H1 (cell line): ENCODE results near the gene FRMPD1. TPM values are rescaled to one million over a fixed set of nuclear protein-coding genes. Genes with fewer than 3 reads are reported as not detected.

ENCODE experiments used
- CTCF ChIA-PET: fragments of 300-600 bp; sonication (Branson Sonifier 250); formaldehyde crosslinking; loops from one replicate; lab custom pipeline; 2021; ENCODE audit not compliant: partially characterized antibody; lab: Charles Lee
- POLR2A ChIA-PET: fragments of 300-600 bp; sonication (Branson Sonifier 250); formaldehyde crosslinking; loops from one replicate; lab custom pipeline; 2021; ENCODE audit warnings: inconsistent platforms; ENCODE audit not compliant: partially characterized antibody; lab: Charles Lee
- DNase-seq, 2 experiments: peaks; one replicate each; pipeline versions ENCODE4 v3.0.0 to v3.0.0-alpha.2; 2010 to 2022; ENCODE audit warnings: low spot score in 2 of 2, low read depth in 1 of 2, mixed read lengths in 1 of 2
- FAIRE-seq: peaks from 2 replicates; lab custom pipeline; 2011; peaks lifted over from hg19 to GRCh38; lab: Jason Lieb, UNC
- H2AFZ ChIP-seq: 2 replicates; pipeline ENCODE4 v1.8.1; 2012; ENCODE audit warnings: low read length, inconsistent platforms
- H2AK5ac ChIP-seq: 2 replicates; pipeline ENCODE4 v1.6.1; 2013; ENCODE audit warnings: low read depth, low read length
- H2BK120ac ChIP-seq: replicated peaks from 2 replicates; pipeline ENCODE3; 2013; ENCODE audit warnings: low read depth, low read length, inconsistent platforms
- H2BK12ac ChIP-seq: 2 replicates; pipeline ENCODE4 v1.6.1; 2013; ENCODE audit warnings: low read depth, low read length
- H2BK15ac ChIP-seq: 2 replicates; pipeline ENCODE4 v1.6.1; 2013; ENCODE audit warnings: low read length
- H2BK20ac ChIP-seq: 2 replicates; pipeline ENCODE4 v1.6.1; 2013; ENCODE audit warnings: low read length
- H2BK5ac ChIP-seq: 2 replicates; pipeline ENCODE4 v1.6.1; 2013; ENCODE audit warnings: low read depth, low read length
- H3K14ac ChIP-seq: 2 replicates; pipeline ENCODE4 v1.6.1; 2013; ENCODE audit warnings: inconsistent platforms; ENCODE audit not compliant: insufficient read length
- H3K18ac ChIP-seq: 2 replicates; pipeline ENCODE4 v1.6.1; 2013; ENCODE audit warnings: low read length; ENCODE audit errors: extremely low read depth
- H3K23ac ChIP-seq: 2 replicates; pipeline ENCODE4 v1.6.1; 2013; ENCODE audit warnings: inconsistent platforms; ENCODE audit not compliant: insufficient read length
- H3K23me2 ChIP-seq: 2 replicates; pipeline ENCODE4 v1.6.1; 2013; ENCODE audit warnings: low read depth, low read length
- H3K27ac ChIP-seq: 2 replicates; pipeline ENCODE4 v1.6.1; 2011; ENCODE audit warnings: low read depth, low read length, inconsistent platforms
- H3K27me3 ChIP-seq, 4 experiments: replicated peaks in 1 of 4; 1 replicate in 1 of 4; 2 replicates in 3 of 4; pipeline versions ENCODE4 v1.6.1 to v1.8.1; 2011 to 2013; ENCODE audit warnings: low read length in 3 of 4, mild to moderate bottlenecking in 3 of 4, inconsistent platforms in 2 of 4, mixed read lengths in 2 of 4, moderate library complexity in 1 of 4; ENCODE audit not compliant: control insufficient read depth in 3 of 4, insufficient read depth in 3 of 4; ENCODE audit errors: extremely low read depth in 1 of 4
- H3K36me3 ChIP-seq, 4 experiments: 2 replicates each; pipeline versions ENCODE4 v1.6.1 to v1.8.1; 2011 to 2013; ENCODE audit warnings: mild to moderate bottlenecking in 4 of 4, low read length in 3 of 4, moderate library complexity in 2 of 4, control low read depth in 1 of 4, inconsistent platforms in 1 of 4; ENCODE audit not compliant: insufficient read depth in 4 of 4, control insufficient read depth in 2 of 4
- H3K4ac ChIP-seq: replicated peaks from 2 replicates; pipeline ENCODE3; 2013; ENCODE audit warnings: low read length, low read depth, mixed read lengths, inconsistent platforms; ENCODE audit not compliant: insufficient read length
- H3K4me1 ChIP-seq, 4 experiments: replicated peaks in 1 of 4; 1 replicate in 1 of 4; 2 replicates in 3 of 4; pipeline versions ENCODE4 v1.6.1 to v1.8.1; 2011 to 2013; ENCODE audit warnings: low read length in 3 of 4, inconsistent platforms in 2 of 4, mixed read lengths in 1 of 4; ENCODE audit not compliant: insufficient read depth in 4 of 4, control insufficient read depth in 3 of 4
- H3K4me2 ChIP-seq, 2 experiments: 2 replicates each; pipeline versions ENCODE4 v1.6.1 to v1.8.1; 2011 to 2013; ENCODE audit warnings: low read depth in 2 of 2, low read length in 2 of 2, control low read depth in 1 of 2, inconsistent platforms in 1 of 2, mild to moderate bottlenecking in 1 of 2; ENCODE audit not compliant: insufficient read depth in 1 of 2
- H3K4me3 ChIP-seq, 4 experiments: fragments of 200-600, 300-600 bp in 1 of 4; sonication (generic), shearing (Covaris generic), sonication (Bioruptor Twin) in 1 of 4; 2 replicates each; pipeline versions ENCODE4 v1.5.1 to v1.8.1; 2011 to 2016; ENCODE audit warnings: low read length in 4 of 4, low read depth in 3 of 4, control low read depth in 2 of 4, inconsistent platforms in 2 of 4, mild to moderate bottlenecking in 2 of 4, mixed read lengths in 1 of 4, moderate library complexity in 1 of 4; ENCODE audit not compliant: insufficient read depth in 2 of 4; ENCODE audit errors: extremely low read depth in 1 of 4
- H3K56ac ChIP-seq: replicated peaks from 2 replicates; pipeline ENCODE3; 2013; ENCODE audit warnings: low read depth, mild to moderate bottlenecking, mixed read lengths, low read length, inconsistent platforms; ENCODE audit not compliant: insufficient read length
- H3K79me1 ChIP-seq: 2 replicates; pipeline ENCODE4 v1.6.1; 2013; ENCODE audit warnings: low read depth, low read length, control low read depth
- H3K79me2 ChIP-seq, 2 experiments: 2 replicates each; pipeline versions ENCODE4 v1.6.1 to v1.8.1; 2012 to 2013; ENCODE audit warnings: low read length in 2 of 2, mild to moderate bottlenecking in 2 of 2, inconsistent platforms in 1 of 2; ENCODE audit not compliant: insufficient read depth in 2 of 2, control insufficient read depth in 1 of 2
- H3K9ac ChIP-seq, 4 experiments: replicated peaks in 1 of 4; 1 replicate in 1 of 4; 2 replicates in 3 of 4; pipeline versions ENCODE4 v1.6.1 to v1.8.1; 2011 to 2013; ENCODE audit warnings: low read depth in 3 of 4, low read length in 3 of 4, control low read depth in 2 of 4, mild to moderate bottlenecking in 2 of 4, moderate library complexity in 2 of 4, inconsistent platforms in 1 of 4; ENCODE audit errors: extremely low read depth in 1 of 4
- H3K9me3 ChIP-seq, 2 experiments: 2 replicates each; pipeline versions ENCODE4 v1.6.1 to v1.8.1; 2012 to 2013; ENCODE audit warnings: mild to moderate bottlenecking in 2 of 2, moderate library complexity in 2 of 2, control low read depth in 1 of 2, inconsistent platforms in 1 of 2, low read depth in 1 of 2, low read length in 1 of 2, mixed read lengths in 1 of 2; ENCODE audit not compliant: insufficient read depth in 2 of 2
- H4K20me1 ChIP-seq, 2 experiments: replicated peaks in 1 of 2; 2 replicates each; pipeline versions ENCODE3 to v1.8.1; 2011 to 2013; ENCODE audit warnings: inconsistent platforms in 2 of 2, low read length in 2 of 2, mild to moderate bottlenecking in 1 of 2; ENCODE audit not compliant: insufficient read depth in 2 of 2, control insufficient read depth in 1 of 2
- H4K5ac ChIP-seq: 2 replicates; pipeline ENCODE4 v1.6.1; 2013; ENCODE audit warnings: low read length, low read depth, mixed read lengths, inconsistent platforms; ENCODE audit not compliant: insufficient read length
- H4K8ac ChIP-seq: 2 replicates; pipeline ENCODE4 v1.8.0; 2013; ENCODE audit warnings: mild to moderate bottlenecking, moderate library complexity, low read length, inconsistent platforms; ENCODE audit not compliant: insufficient read depth; ENCODE audit errors: extremely low read depth
- H4K91ac ChIP-seq: replicated peaks from 2 replicates; pipeline ENCODE3; 2013; ENCODE audit warnings: low read length, mixed read lengths, inconsistent platforms; ENCODE audit not compliant: insufficient read length
- E2F6 ChIP-seq: IDR thresholded peaks from 2 replicates; pipeline ENCODE4 v1.6.1; 2012; ENCODE audit warnings: inconsistent platforms
- GABPA ChIP-seq: IDR thresholded peaks from 2 replicates; pipeline ENCODE4 v1.6.1; 2011; ENCODE audit warnings: mild to moderate bottlenecking, low read length, moderate library complexity, borderline replicate concordance; ENCODE audit not compliant: insufficient read depth
- HDAC6 ChIP-seq: IDR thresholded peaks from one replicate; pipeline ENCODE4 v1.7.1; 2012; ENCODE audit warnings: low read depth, mild to moderate bottlenecking, inconsistent platforms, low read length, moderate library complexity
- POLR2A ChIP-seq, 2 experiments: IDR thresholded peaks; 1 replicate in 1 of 2; 2 replicates in 1 of 2; pipeline ENCODE4 v1.6.1; 2011; ENCODE audit warnings: low read depth in 2 of 2, low read length in 2 of 2, mild to moderate bottlenecking in 2 of 2; ENCODE audit errors: control extremely low read depth in 1 of 2
- RAD21 ChIP-seq, 2 experiments: IDR thresholded peaks in 1 of 2; conservative IDR thresholded peaks in 1 of 2; 2 replicates each; pipeline ENCODE4 v1.6.1; 2011; ENCODE audit warnings: low read depth in 2 of 2, low read length in 2 of 2, improper control_type of control experiment in 1 of 2, inconsistent platforms in 1 of 2, mild to moderate bottlenecking in 1 of 2, moderate library complexity in 1 of 2
- RNF2 ChIP-seq: fragments of 200-900, 300-1000 bp; sonication (generic); IDR thresholded peaks from 2 replicates; pipeline ENCODE4 v1.7.1; 2016; ENCODE audit warnings: borderline replicate concordance, low read depth, mild to moderate bottlenecking, antibody characterized with exemption, low read length; ENCODE audit not compliant: poor library complexity, severe bottlenecking; ENCODE audit errors: missing control alignments
- SIRT6 ChIP-seq: IDR thresholded peaks from one replicate; pipeline ENCODE4 v1.7.1; 2012; ENCODE audit warnings: low read length, inconsistent platforms
- SP2 ChIP-seq: IDR thresholded peaks from 2 replicates; pipeline ENCODE4 v1.6.1; 2012; ENCODE audit warnings: mild to moderate bottlenecking, low read length, inconsistent platforms
- TAF7 ChIP-seq: optimal IDR thresholded peaks from 2 replicates; pipeline ENCODE3; 2011; ENCODE audit warnings: low read depth, mild to moderate bottlenecking, inconsistent platforms, low read length, moderate library complexity, borderline replicate concordance
- TCF12 ChIP-seq: IDR thresholded peaks from 2 replicates; pipeline ENCODE4 v1.6.1; 2011; ENCODE audit warnings: low read depth, mild to moderate bottlenecking, low read length
- WGBS, 2 experiments: shearing (Covaris generic) in 1 of 2; methylation state at CpG; one replicate each; pipeline versions ENCODE4 v1.1.6 to v1.1.7; 2013 to 2015; ENCODE audit warnings: low lambda C conversion rate in 2 of 2, mixed read lengths in 2 of 2, inconsistent platforms in 1 of 2, low coverage in 1 of 2, missing lambda C conversion rate in 1 of 2; ENCODE audit not compliant: insufficient replicate concordance in 2 of 2, insufficient coverage in 1 of 2, insufficient read length in 1 of 2; ENCODE audit errors: extremely low coverage in 1 of 2, missing lambda C conversion rate in 1 of 2; 5-methylcytosine and 5-hydroxymethylcytosine counted together
- polyA plus RNA-seq, 7 experiments: library from polyadenylated mRNA; depleted of rRNA in 3 of 7; stranded (reverse) in 5 of 7; unstranded in 2 of 7; fragments of >200 nt in 5 of 7; fragments of 200-250 nt in 2 of 7; gene quantifications; 1 replicate in 5 of 7; 2 replicates in 1 of 7; 4 replicates in 1 of 7; pipeline versions ENCODE4 v1.2.1 to v1.2.3, GENCODE V29; 2011 to 2013; ENCODE audit warnings: missing spikeins in 2 of 7, mixed read lengths in 2 of 7
- total RNA-seq: library from RNA; stranded (reverse); fragmentation: NEBNext Ultra II Directional; extraction: Animal tissue kit (Norgen Biotek cat#: 25700); gene quantifications from 2 replicates; pipeline ENCODE4 v1.2.1, GENCODE V29; 2021

FRMPD1 gene
- total and polyA plus RNA-seq, 2 of the 8 experiments (the other 6 are each of a cell fraction or from before 2014, with no cell fraction given) = 0.27 to 0.32 TPM

- CTCF ChIA-PET = no interaction called here
- TF ChIP-seq TAF7 (no peak), TCF12 (no peak), GABPA (no peak), SIRT6 (no peak), SP2 (no peak), E2F6 (no peak), POLR2A (IDR thresholded peaks at IDR 0.05; ENCODE audit: control extremely low read depth in 1 of 2, low read depth in 2 of 2, low read length in 2 of 2) (no peak), RNF2 (no peak), HDAC6 (no peak), RAD21 (IDR thresholded peaks at IDR 0.05 in 1 of 2, conservative IDR thresholded peaks at IDR 0.05 in 1 of 2; ENCODE audit: low read depth in 2 of 2, low read length in 2 of 2) (peak; percentile 36 to 40; a peak in 2 of 4 replicates)
These were observed 28.1 kb downstream of the FRMPD1 start for GRCh38 chr9:37678789-37679273.

More at GRCh38 chr9:37678789-37679273, 28.1 kb downstream of the FRMPD1 start:
- Histone ChIP-seq H3K27ac (no peak overlapping the region), H4K20me1 (peaks cover 0 to 2% of the 10 kb centered on the region in 2 experiments), H3K14ac (no peak overlapping the region), H3K4ac (no peak overlapping the region), H3K18ac (no peak overlapping the region), H3K4me3 (no peak overlapping the region), H2BK15ac (no peak overlapping the region), H2BK120ac (no peak overlapping the region), H2BK12ac (no peak overlapping the region), H4K91ac (no peak overlapping the region), H3K79me2 (no peaks in the 10 kb centered on the region), H3K9ac (no peak overlapping the region), H3K4me2 (no peak overlapping the region), H2BK20ac (no peak overlapping the region), H2AFZ (no peak overlapping the region), H3K9me3 (no peaks in the 10 kb centered on the region), H4K8ac (no peak overlapping the region), H3K56ac (no peak overlapping the region), H2BK5ac (no peak overlapping the region), H2AK5ac (no peak overlapping the region), H3K23me2 (no peaks in the 10 kb centered on the region; the same call in 1 of the 2 replicates), H3K4me1 (no peaks in the 10 kb centered on the region), H3K36me3 (no peaks in the 10 kb centered on the region), H3K79me1 (no peaks in the 10 kb centered on the region), H3K23ac (no peak overlapping the region), H4K5ac (no peak overlapping the region), H3K27me3 (no peaks in the 10 kb centered on the region)
- POLR2A ChIA-PET = no interaction called here
- no peak for DNase-seq
- WGBS, 2 experiments = 57% methylated on average over 1 of the region's 1 CpG; no CpG with 5 or more reads in 1 of the 2 experiments
- no peak for FAIRE-seq
